ENCODE data around the gene ABCC4. TPM values are rescaled to one million over a fixed set of nuclear protein-coding genes. Genes with fewer than 3 reads are reported as not detected.

Gene ABCC4
- total RNA-seq, 1 donor from 2014 or later: 7.5 TPM

DNA sequence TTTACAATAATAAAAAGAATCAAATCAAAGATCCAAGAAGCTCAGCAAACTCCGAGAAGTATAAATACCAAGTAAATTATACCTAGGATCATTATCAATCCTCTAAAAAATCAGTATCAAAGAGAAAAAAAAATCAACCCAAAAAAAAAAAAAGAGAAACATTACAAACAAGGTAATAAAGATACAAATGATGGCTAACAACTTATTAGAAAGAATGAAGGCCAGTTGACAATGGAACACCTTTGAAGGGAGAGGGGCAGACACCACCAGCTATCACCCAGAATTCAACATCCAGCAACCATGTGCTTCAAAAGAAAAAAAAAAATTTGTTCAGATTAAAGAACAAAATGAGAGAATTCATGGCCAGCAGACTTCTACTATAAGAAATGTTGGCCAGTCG is 77.2 kb downstream of the ABCC4 start:
- H3K36me3 Mint-ChIP-seq (ENCODE audit: insufficient read depth): no peaks in the 10 kb centered on the region
- H3K27ac Mint-ChIP-seq: no peak overlapping the region
- TF ChIP-seq, protein P1, sequence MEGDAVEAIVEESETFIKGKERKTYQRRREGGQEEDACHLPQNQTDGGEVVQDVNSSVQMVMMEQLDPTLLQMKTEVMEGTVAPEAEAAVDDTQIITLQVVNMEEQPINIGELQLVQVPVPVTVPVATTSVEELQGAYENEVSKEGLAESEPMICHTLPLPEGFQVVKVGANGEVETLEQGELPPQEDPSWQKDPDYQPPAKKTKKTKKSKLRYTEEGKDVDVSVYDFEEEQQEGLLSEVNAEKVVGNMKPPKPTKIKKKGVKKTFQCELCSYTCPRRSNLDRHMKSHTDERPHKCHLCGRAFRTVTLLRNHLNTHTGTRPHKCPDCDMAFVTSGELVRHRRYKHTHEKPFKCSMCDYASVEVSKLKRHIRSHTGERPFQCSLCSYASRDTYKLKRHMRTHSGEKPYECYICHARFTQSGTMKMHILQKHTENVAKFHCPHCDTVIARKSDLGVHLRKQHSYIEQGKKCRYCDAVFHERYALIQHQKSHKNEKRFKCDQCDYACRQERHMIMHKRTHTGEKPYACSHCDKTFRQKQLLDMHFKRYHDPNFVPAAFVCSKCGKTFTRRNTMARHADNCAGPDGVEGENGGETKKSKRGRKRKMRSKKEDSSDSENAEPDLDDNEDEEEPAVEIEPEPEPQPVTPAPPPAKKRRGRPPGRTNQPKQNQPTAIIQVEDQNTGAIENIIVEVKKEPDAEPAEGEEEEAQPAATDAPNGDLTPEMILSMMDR (IDR thresholded peaks at IDR 0.05; ENCODE audit: unreplicated experiment): no peak
- H3K4me3 Mint-ChIP-seq (ENCODE audit: low read depth): no peak overlapping the region
- H3K4me1 Mint-ChIP-seq (ENCODE audit: low read depth): peaks cover 4% of the 10 kb centered on the region
- H3K27me3 Mint-ChIP-seq: no peaks in the 10 kb centered on the region
- no peaks in the 10 kb centered on the region for H3K9me3 Mint-ChIP-seq (ENCODE audit: low read depth)
- no peak for DNase-seq (ENCODE audit: low spot score, unreplicated experiment)

DNA sequence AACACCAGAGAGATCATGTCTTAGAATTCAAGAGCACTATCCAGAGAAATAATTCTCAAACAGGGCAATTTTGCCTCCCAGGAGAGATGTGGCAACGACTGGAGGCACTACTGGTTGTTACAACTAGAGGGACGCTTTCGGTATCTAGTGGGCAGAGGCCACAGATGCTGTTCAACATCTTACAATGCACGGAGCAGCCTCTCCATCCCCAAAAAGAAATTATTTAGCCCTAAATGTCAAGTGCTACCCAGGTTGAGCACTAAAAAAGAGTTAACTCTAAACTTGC is 78.6 kb downstream of the ABCC4 start:
- peaks cover 7% of the 10 kb centered on the region for H3K4me1 Mint-ChIP-seq (ENCODE audit: low read depth)
- DNase-seq (ENCODE audit: low spot score, unreplicated experiment): no peak

DNA sequence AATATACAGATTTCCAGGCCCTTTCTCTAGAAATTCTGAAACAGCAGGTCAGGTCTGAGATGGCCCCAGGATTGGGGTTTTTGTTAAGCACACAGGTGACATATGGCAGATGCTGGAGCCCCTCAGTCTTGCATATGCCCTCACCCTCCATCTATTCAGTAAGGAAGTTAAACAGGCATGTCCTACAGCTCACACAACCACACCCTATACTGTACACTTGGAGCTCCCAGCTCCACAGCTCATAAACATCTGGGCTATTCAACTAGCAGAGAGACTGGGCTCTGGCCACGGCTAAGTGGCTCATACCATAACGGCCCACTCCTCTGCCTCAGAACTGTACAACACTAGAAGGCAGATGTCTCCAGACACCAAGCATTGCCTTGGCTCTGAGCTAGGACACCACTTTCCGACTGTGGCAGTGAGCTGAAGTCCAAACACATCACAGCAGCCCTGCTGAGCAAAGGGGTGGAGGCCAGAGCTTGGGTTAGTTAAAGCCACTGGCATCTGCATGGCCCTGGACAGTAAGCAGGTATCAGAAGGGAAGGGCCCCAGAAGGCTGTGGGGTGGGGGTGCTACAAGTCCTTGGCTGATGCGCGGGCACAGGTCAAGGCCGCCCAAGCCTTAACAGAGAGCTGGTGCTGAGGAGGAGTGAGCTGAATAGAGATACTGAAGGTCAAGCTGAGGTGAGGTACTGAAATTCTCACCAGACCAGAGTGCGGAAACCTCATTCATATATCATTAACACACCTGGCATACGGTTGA is 79.1 kb downstream of the ABCC4 start:
- Mint-ChIP-seq H3K9me3 (ENCODE audit: low read depth) (no peaks in the 10 kb centered on the region), H3K4me3 (ENCODE audit: low read depth) (no peak overlapping the region), H3K4me1 (ENCODE audit: low read depth) (peaks cover 7% of the 10 kb centered on the region), H3K36me3 (ENCODE audit: insufficient read depth) (no peaks in the 10 kb centered on the region), H3K27me3 (no peaks in the 10 kb centered on the region), H3K27ac (no peak overlapping the region)
- no peak for DNase-seq (ENCODE audit: low spot score, unreplicated experiment)
- TF ChIP-seq, protein P1 (IDR thresholded peaks at IDR 0.05; ENCODE audit: unreplicated experiment): no peak

More for the DNA sequence above, 78.6 kb downstream of the ABCC4 start:
- Mint-ChIP-seq H3K27me3 (no peaks in the 10 kb centered on the region), H3K36me3 (ENCODE audit: insufficient read depth) (no peaks in the 10 kb centered on the region), H3K4me3 (ENCODE audit: low read depth) (no peak overlapping the region), H3K9me3 (ENCODE audit: low read depth) (no peaks in the 10 kb centered on the region), H3K27ac (no peak overlapping the region)
- TF ChIP-seq, protein P1 (IDR thresholded peaks at IDR 0.05; ENCODE audit: unreplicated experiment): no peak

- Mint-ChIP-seq H3K27ac (no peak overlapping the region), H3K36me3 (ENCODE audit: insufficient read depth) (no peaks in the 10 kb centered on the region)
- TF ChIP-seq, protein P1 (IDR thresholded peaks at IDR 0.05; ENCODE audit: unreplicated experiment): no peak
Observed at GRCh38 chr13:95220611-95221010, 80.6 kb downstream of the ABCC4 start.

GRCh38 chr13:95217920-95218830 is 83.1 kb downstream of the ABCC4 start:
- TF ChIP-seq, protein P1 (IDR thresholded peaks at IDR 0.05; ENCODE audit: unreplicated experiment): no peak
- Mint-ChIP-seq H3K27ac (peak overlapping the region; percentile 70), H3K9me3 (ENCODE audit: low read depth) (no peaks in the 10 kb centered on the region)

More at GRCh38 chr13:95220611-95221010, 80.6 kb downstream of the ABCC4 start:
- H3K27me3 Mint-ChIP-seq: no peaks in the 10 kb centered on the region
- H3K4me3 Mint-ChIP-seq (ENCODE audit: low read depth): no peak overlapping the region
- H3K9me3 Mint-ChIP-seq (ENCODE audit: low read depth): no peaks in the 10 kb centered on the region
- DNase-seq (ENCODE audit: low spot score, unreplicated experiment): no peak
- H3K4me1 Mint-ChIP-seq (ENCODE audit: low read depth): peaks cover 12% of the 10 kb centered on the region

More at GRCh38 chr13:95217920-95218830, 83.1 kb downstream of the ABCC4 start:
- Mint-ChIP-seq H3K36me3 (ENCODE audit: insufficient read depth) (peaks cover 2% of the 10 kb centered on the region), H3K4me3 (ENCODE audit: low read depth) (no peak overlapping the region), H3K27me3 (no peaks in the 10 kb centered on the region), H3K4me1 (ENCODE audit: low read depth) (peaks cover 12% of the 10 kb centered on the region)
- DNase-seq (ENCODE audit: low spot score, unreplicated experiment): no peak
